ENCODE measurements around the gene TIMM21.

TIMM21 gene

GRCh38 chr18:74147779-74148542 is at the start of gene TIMM21, which contains the start of gene FBXO15:
Gene TIMM21 (plus strand): TSS chr18:74148523. CDS start chr18:74148809, 286 bp downstream.
Gene FBXO15 (minus strand): TSS chr18:74147834. CDS start chr18:74147785, 49 bp downstream.
- DNase-seq = peak; percentile 94

DNA sequence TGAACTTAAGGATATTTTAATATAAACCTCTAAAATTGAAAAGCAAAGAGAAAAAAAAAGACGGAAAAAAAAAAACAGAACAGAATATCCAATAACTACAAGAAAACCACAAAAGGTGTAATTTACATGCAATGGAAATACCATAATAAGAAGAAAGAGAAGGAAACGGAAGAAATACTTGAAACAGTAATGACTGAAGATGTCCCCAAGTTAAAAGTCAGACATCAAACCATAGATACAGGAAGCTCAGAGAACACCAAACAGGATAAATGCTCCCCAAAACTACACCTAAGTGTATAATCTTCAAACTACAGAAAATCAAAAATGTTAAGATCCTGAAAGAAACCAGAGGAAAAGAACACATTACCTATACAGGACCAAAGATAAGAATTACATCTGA is 39.9 kb upstream of the TIMM21 start:
- DNase-seq = no peak

DNA sequence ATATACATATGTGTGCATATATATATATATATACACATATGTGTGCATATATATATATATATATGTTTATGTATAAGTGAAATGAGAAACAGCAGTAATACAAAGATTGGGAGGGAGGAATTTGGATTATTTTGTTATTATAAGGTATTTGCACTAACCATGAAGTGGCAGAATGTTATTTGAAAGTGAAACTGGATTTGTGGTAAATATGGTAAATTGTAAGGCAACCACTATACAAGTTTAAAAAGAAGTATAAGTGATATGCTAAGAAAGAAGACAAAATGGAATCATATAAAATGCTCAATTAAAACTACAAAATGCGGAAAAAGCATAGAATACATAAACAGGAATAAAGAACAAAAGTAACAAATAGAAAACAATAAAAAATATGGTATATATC is 38.2 kb upstream of the TIMM21 start:
- no peak for DNase-seq

DNA sequence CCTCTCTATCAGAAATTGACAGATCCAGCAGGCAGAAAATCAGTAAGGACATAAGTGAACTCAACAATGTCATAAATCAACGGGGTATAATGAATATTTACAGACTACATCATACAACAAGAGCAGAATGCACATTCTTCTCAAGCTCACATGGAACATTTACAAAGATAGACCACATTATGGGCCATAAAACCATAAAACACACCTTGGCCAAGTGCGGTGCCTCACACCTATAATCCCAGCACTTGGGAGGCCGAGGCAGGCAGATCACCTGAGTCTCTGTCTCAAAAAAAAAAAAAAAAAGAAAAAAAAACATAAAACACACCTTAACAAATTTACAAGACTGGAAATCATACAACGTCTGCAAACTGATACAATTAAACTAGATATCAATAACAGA is 37.3 kb upstream of the TIMM21 start:
- DNase-seq = no peak

DNA sequence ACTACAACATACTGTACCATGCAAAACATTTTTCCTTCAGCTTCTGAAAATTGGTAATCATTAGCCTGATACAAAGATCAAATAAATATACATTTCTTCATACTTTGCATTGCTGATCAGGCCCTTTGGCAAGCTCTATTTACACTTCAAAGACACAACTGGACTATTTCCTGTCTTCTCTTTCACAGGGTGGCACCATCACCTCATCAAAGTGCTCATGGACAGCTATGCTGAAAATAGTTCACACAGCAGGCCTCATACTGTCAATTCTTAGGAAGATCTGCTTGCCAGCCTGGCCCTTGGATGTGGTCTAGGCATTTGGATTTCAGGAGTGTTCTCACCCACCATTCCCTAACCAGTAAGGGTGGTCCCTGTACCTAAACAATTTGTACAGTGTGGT is 34.6 kb upstream of the TIMM21 start:
- no peak for DNase-seq

GRCh38 chr18:74114116-74114515 is 34.2 kb upstream of the TIMM21 start:
- no peak for DNase-seq

- DNase-seq = no peak
Observed at GRCh38 chr18:74115046-74115445, 33.3 kb upstream of the TIMM21 start.

DNA sequence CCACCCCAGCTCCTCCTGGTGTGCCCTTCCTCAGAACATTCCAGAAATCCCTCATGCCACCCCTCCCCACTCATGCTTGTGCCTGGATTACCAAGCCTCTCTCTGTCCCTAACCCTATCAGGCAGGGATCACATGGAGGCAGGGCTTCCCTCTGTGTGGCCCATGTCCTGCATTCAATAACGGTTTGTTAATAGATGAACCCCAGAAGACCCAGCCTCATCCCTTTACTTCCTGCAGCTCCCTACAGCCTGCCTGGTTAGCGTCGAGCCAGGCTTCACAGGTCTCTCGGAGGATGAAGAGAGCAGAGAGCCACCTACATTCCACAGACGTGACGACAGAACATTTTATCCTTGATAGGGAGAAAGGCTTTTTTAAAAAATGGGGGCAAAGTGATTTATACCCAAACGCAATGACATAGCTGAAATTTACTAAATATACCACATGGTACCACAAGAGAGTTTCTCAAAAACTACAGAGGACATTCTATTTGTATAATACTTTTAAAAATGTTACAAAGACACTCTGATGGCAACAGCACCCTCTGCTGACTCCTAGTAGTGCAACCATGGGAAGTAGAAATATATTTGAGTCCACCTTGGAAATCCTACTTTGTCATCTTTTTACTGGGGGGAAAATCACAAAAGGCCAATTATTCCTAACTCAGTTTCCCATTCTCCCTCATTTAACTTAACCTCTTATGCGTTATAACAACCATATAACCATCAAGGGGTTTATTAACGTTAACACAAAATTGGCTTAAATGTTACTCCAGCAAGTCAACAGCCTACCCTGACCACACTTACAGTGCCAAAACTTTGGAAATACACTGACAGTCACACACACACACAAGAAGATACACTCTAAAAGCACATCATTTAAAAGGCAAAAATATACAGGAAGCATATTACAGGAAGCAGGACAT is 31.4 kb upstream of the TIMM21 start:
- no peak for DNase-seq

DNA sequence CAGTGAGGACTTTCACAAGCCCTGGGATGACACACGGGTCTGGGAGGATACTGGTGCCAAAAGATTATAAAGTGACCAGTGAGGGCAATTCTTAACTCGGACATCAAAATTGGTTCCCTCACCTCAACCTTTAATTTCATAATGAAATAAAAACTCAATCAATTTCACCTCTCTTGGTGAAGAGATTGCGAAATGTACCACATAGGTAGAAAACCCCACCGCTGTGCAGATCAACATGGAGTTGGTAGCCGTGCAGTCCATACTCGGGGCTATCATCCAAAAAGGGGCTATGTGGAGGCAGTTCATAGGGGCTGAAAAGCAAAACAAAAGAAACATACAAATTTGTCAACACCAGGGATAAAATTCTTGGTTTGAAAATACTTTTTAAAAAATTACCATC is 25.1 kb upstream of the TIMM21 start:
- no peak for DNase-seq

GRCh38 chr18:74124642-74125041 is 23.7 kb upstream of the TIMM21 start:
- DNase-seq = no peak

DNA sequence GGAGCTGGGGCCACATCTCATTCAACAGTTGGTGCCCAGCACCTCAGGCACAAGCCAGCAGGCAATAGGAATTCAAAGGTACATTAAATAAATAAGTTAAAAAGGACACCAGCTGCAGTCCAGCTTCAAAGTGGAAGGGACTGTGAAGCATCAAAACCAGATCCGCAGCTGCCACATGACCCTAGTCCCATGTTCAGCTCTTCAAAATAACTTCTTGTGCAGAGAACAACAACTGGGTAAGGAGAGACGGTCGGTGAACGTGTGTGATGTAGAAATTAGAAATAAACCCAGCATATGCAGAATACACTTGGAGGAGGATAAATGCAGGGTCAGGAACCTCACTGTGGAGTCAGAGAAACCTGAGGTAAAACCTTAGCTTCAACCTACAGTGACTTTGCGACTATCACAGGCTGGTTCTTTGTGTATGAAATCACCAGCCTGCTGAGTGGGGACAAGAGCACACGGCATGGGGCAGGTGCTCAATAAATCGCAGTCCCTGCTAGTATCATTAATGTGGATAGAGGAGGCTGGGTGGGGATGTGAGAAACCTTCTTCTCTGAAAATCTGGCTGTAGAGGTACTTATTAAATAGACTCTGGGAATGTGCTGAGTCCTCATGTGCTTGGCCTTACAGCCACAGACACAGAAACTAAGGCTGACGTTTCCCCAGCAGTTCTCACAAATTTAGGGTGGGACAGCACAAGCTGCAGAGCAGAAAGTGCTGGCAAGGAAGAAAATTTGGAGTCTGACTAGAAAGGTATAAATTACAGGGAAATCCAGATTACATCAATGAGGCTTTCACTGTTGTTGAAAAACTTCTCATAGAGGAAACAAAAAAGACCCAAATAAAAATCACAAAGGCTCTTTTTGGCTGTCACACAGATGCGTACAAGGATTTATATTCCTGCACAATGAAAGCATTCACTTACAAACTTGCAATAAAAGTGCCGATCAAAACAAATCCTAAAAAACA is 21.4 kb upstream of the TIMM21 start:
- no peak for DNase-seq

- DNase-seq = no peak
Observed at GRCh38 chr18:74128159-74128558, 20.2 kb upstream of the TIMM21 start.

- DNase-seq = no peak
Observed at GRCh38 chr18:74131124-74131523, 17.2 kb upstream of the TIMM21 start.

DNA sequence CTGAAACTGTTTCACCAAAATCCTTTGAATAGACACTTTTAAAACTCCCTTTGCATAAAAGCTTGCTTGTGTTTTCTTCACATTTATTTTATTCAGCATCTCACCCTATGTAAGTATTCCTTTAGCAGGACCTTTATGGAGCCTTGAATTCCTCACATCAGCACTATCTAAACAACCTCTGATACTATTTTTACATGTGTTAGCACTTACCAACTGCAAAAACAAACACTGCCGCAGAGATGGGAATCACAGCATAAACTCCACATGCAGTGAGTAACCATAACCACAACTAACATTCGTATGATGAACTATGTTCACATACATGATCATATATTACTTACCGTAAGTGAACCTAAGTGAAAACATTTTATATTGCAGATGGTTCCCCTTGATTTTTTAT is 16.1 kb upstream of the TIMM21 start:
- no peak for DNase-seq

- DNase-seq = no peak
Observed at GRCh38 chr18:74137920-74138538, 10.3 kb upstream of the TIMM21 start.

- no peak for DNase-seq
Observed at GRCh38 chr18:74139411-74139810, 8.9 kb upstream of the TIMM21 start.

DNA sequence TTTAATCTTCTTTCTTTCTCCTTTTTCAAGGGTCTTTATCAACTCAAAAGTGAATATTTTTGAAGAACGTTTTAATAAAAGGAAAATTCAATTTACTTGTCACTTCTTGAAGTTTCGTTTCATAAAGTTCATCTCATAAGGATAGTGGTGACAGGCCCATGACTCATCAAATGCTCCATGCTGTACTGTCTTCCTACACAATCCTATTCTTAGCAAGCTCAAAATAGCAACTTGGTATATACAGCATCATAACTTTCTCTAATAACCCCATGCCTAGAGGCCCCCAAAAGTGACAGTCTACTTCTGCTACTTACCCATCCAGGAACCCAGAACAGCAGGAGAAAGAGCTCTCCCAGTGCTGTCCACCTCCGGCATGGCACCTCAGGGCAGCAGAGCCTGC is 8.4 kb upstream of the TIMM21 start:
- no peak for DNase-seq

DNA sequence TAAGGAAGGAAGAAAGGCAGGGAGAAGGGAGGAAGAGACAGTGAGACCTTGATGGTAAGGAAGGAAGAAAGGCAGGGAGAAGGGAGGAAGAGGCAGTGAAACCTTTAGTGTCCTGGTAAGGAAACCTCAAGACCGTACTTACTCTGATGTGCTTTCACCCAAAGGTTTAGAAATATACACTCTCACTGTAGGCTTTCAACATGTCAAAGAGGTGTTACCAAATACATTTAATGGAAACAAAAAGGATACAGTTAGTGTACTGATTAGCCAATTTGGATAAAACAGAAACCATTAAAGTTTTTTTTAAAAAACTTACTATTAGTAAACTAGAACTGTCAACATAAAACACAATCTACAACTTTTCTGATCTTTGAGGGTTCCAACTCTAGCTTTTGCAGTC is 7.7 kb upstream of the TIMM21 start:
- no peak for DNase-seq

DNA sequence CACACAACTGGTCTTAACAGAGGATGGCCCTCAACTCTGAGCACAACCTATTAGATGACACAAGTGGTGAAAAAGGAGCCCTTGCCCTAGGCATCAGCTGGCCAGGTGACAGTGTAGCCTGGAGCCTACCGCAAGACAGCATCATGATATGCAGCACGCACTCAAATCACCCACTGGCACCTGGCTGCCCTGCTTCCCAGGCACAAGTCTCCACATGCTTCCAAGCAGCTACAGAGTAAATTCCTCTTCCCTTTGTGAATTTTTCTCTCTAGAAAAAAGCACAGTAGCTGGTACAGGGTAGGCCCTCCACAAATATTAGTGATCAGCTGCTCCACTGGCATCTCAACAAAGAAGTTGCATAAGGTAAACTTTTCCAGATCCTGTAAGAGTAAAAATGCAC is 6.7 kb upstream of the TIMM21 start:
- DNase-seq = no peak

DNA sequence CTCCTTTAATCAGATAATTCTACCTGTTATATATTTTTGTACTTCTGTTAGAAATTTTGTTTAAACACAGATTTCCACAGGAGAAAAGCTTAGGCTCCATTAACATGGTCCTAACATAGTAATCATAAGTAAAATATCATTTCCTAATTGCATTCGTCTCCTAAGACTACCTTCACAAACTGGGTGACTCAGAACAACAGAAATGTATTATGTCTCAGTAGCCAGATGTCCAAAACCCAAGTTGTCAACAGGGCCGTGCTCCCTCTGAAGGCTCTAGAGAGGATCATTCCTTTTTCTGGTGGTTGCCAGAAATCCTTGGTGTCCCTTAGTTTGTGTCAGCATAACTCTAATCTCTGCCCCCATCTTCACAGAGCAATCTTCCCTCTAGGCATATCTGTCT is 6.1 kb upstream of the TIMM21 start:
- DNase-seq = no peak

DNA sequence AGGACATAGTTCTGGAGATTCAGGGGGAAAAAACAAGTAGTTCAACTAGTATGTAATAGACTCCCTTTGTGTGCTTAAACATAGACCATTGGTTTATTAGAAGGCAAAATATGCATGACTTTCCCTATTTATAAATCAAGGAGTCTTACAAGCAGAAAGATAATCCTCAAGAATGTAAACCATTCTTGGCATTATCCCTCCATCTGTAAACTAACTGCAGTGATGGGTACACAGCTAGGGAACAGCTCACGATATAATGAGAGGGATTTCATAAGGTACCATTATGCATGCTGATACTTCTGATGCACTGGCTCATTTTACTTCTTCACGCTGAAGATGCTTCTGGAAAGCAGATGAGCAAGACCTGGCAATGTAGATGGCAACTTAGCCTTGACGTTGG is 1.6 kb upstream of the TIMM21 start:
- no peak for DNase-seq

DNA sequence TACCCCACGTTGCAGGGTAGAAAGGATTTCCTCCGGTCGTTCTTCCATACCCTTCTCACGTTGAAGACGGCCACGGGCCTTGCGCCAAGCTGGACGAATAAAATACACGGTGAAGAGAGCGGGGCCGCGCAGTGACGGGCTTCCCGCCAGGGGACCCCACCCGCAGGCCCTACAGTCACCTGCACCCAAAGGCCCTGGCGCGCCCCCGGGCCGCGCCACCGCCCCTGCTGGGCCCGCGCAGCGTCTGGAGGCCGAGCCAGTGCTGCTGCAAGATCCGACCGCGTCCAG is 888 bp upstream of the TIMM21 start:
- DNase-seq = no peak

Measured in stimulated activated CD4-positive, alpha-beta T cell treated with anti-CD3 and anti-CD28 coated beads, Interleukin-12 subunit alpha, Interleukin-12 subunit beta, amount 100 ng/mL, for 4 hours (primary cell).